Ovary (tissue), 9 donors: ENCODE results near the gene SELENOW. TPM values are rescaled to one million over a fixed set of nuclear protein-coding genes. Genes with fewer than 3 reads are reported as not detected.
"Not testable (repeated sequence)": the region's sequence is repeated elsewhere in the genome, so short reads cannot be mapped to it uniquely, and the experiment has no call there.

Experiments
- DNase-seq, 5 donors: peaks; one replicate each; pipeline ENCODE4 v3.0.0-alpha.2; 2019 to 2020
- H3K27ac ChIP-seq, 2 donors: fragments of 200-600 bp; one replicate each; pipeline versions ENCODE4 v1.5.1 to v1.8.0; 2019 to 2022
- H3K27me3 ChIP-seq: fragments of 200-600 bp; one replicate; pipeline ENCODE4 v1.8.0; 2022
- H3K36me3 ChIP-seq: fragments of 200-600 bp; sonication (generic); one replicate; pipeline ENCODE4 v1.5.1; 2019
- H3K4me1 ChIP-seq: one replicate; pipeline ENCODE4 v1.8.1; 2013; ENCODE audit warnings: mild to moderate bottlenecking, moderate library complexity; ENCODE audit not compliant: insufficient read depth
- H3K4me3 ChIP-seq: fragments of 200-600 bp; sonication (generic); one replicate; pipeline ENCODE4 v1.5.1; 2017
- H3K9me3 ChIP-seq, 2 donors: fragments of 200-600 bp in 1 of 2; sonication (generic) in 1 of 2; one replicate each; pipeline versions ENCODE4 v1.5.1 to v1.8.1; 2013 to 2019; ENCODE audit warnings: mild to moderate bottlenecking in 1 of 2, moderate library complexity in 1 of 2
- EP300 ChIP-seq: sonication (generic); formaldehyde crosslinking; IDR thresholded peaks from one replicate; pipeline ENCODE4 v1.6.1; 2017; ENCODE audit warnings: antibody characterized with exemption
- POLR2A ChIP-seq: fragments of 450-650 bp; IDR thresholded peaks from one replicate; pipeline ENCODE4 v1.6.1; 2017; ENCODE audit warnings: antibody characterized with exemption, mild to moderate bottlenecking, moderate library complexity
- WGBS, 3 donors: extraction: QIAGEN DNeasy Blood & Tissue Kit in 1 of 3; methylation state at CpG; one replicate each; pipeline versions ENCODE4 v1.1.5 to v1.1.7; 2013 to 2017; 5-methylcytosine and 5-hydroxymethylcytosine counted together
- intact Hi-C, 4 donors: fragments of 100-400 bp; cut with DNase I; formaldehyde crosslinking; loops; one replicate each; pipeline versions ENCODE4 v1.11.0 to v1.15.1; 2022 to 2023
- polyA plus RNA-seq, 2 donors: library from polyadenylated mRNA; stranded (reverse); fragments of 200-250 nt in 1 of 2; fragments of 350-450 nt in 1 of 2; fragmentation: Illumina TruSeq in 1 of 2; extraction: RNeasy Lipid Tissue Mini Kit (QIAGEN cat#74804) in 1 of 2; gene quantifications; one replicate each; pipeline ENCODE4 v1.2.3, GENCODE V29; 2013 to 2014
- total RNA-seq, 7 donors: library from RNA; depleted of rRNA in 2 of 7; stranded (reverse); fragments of >200 nt in 2 of 7; fragmentation: NEBNext Ultra II Directional in 3 of 7; extraction: Animal tissue kit (Norgen Biotek cat#: 25700) in 3 of 7; gene quantifications; one replicate each; pipeline versions ENCODE4 v1.1.0 to v1.2.4, GENCODE V29; 2016 to 2023
- TF ChIP-seq, protein P1 (sequence below), 3 donors: fragments of 450-650 bp in 2 of 3; fragments of 200-600 bp in 1 of 3; IDR thresholded peaks; one replicate each; pipeline versions ENCODE4 v1.5.1 to v1.8.0; 2016 to 2022; ENCODE audit warnings: antibody characterized with exemption in 3 of 3, mild to moderate bottlenecking in 1 of 3
- donor health status: DM: no; HTN: no; CAD: no; lungs with moderate emphysema.
- donor health status: DM: no; HTN: no; CAD: no.
- donor health status: Bipolar disorder and iron deficiency.
- donor health status: DM: yes; HTN: yes; CAD: no.
- donor health status: DM: no; HTN: no; CAD: no.
- donor health status: DM: yes; HTN: yes; CAD: no.

The SELENOW gene
- total and polyA plus RNA-seq, 9 donors = 169 to 412 (median 257) TPM

DNA sequence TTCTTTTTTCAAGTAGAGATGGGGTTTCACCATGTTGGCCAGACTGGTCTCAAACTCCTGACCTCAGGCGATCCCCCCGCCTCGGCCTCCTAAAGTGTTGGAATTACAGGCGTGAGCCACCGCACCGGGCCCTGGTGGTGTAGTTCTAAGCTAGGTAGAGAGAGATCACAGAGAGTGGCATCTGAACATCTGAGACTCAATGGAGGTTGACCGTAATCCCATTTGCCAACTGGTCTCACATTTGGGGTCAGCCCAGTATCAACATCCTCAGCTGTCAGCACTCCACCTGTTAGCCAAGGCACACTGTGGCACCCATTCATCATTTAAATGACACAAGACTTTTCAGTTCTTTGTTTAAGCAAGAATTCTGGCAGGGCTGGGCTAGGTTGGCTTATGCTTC, 8.1 kb downstream of the SELENOW start:
- Histone ChIP-seq H3K27me3 (no peaks in the 10 kb centered on the region), H3K27ac (no peak overlapping the region), H3K9me3 (no peaks in the 10 kb centered on the region), H3K4me3 (no peak overlapping the region), H3K4me1 (peaks cover 4% of the 10 kb centered on the region), H3K36me3 (no peaks in the 10 kb centered on the region)
- no peak for DNase-seq
- WGBS, 3 donors = 91 to 96% (median 92%) methylated on average over 7 of the region's 7 CpGs
- intact Hi-C loops = loop anchor here in 2 of 4 donors (5.0 to 10.0 kb wide), 3 partner anchors 72 to 262 kb away; partner anchors contain the start of gene EHD2 (in 2 of the 2)
- no peak for TF ChIP-seq POLR2A
- TF ChIP-seq, protein P1, sequence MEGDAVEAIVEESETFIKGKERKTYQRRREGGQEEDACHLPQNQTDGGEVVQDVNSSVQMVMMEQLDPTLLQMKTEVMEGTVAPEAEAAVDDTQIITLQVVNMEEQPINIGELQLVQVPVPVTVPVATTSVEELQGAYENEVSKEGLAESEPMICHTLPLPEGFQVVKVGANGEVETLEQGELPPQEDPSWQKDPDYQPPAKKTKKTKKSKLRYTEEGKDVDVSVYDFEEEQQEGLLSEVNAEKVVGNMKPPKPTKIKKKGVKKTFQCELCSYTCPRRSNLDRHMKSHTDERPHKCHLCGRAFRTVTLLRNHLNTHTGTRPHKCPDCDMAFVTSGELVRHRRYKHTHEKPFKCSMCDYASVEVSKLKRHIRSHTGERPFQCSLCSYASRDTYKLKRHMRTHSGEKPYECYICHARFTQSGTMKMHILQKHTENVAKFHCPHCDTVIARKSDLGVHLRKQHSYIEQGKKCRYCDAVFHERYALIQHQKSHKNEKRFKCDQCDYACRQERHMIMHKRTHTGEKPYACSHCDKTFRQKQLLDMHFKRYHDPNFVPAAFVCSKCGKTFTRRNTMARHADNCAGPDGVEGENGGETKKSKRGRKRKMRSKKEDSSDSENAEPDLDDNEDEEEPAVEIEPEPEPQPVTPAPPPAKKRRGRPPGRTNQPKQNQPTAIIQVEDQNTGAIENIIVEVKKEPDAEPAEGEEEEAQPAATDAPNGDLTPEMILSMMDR (IDR thresholded peaks at IDR 0.05) = no peak
- no peak for TF ChIP-seq EP300

DNA sequence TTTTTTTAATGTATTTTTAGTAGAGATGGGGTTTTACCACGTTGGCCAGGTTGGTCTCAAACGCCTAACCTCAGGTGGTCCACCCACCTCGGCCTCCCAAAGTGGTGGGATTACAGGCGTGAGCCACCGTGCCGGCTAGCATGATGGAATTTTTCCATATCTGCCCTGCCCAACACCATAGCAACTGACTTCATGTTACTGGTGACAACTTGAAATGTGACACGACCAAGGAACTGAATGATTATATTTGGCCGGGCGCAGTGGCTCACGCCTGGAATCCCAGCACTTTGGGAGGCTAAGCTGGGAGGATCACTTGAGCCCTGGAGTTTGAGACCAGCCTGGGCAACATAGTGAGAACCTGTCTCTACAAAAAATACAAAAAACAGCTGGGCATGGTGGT, 8.8 kb downstream of the SELENOW start:
- H3K27me3 ChIP-seq, H3K9me3 ChIP-seq, H3K36me3 ChIP-seq, H3K27ac ChIP-seq, H3K4me3 ChIP-seq, DNase-seq, H3K4me1 ChIP-seq: not testable (repeated sequence)
- 85 to 89% (median 88%) methylated on average over 10 of the region's 10 CpGs for WGBS, 3 donors
- intact Hi-C loops = loop anchor here in 2 of 4 donors (5.0 to 10.0 kb wide), 3 partner anchors 73 to 263 kb away; partner anchors contain the start of gene EHD2 (in 2 of the 2)

DNA sequence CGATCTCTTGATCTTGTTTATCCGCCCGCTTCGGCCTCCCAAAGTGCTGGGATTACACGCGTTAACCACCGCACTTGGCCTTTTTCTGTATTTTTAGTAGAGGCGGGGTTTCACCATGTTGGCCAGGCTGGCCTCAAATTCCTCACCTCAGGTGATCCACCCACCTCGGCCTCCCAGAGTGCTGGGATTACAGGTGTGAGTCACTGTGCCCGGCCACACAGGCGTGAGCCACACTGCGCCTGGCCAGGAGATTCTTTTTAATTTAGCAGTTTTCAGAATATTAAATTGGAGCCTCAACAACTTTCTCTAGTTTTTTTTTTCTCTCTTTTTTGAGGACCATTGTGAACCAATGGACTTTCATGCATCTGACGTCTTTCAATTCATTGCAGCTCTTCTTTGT, 11.3 kb downstream of the SELENOW start:
- not testable (repeated sequence) for H3K4me3 ChIP-seq, H3K27me3 ChIP-seq, DNase-seq, H3K36me3 ChIP-seq, H3K27ac ChIP-seq, H3K9me3 ChIP-seq, H3K4me1 ChIP-seq
- intact Hi-C loops = loop anchor here in 3 of 4 donors (5.0 to 10.0 kb wide), 4 partner anchors 75 to 265 kb away; partner anchors contain the start of gene EHD2 (in 2 of the 3)
- 93 to 97% (median 94%) methylated on average over 13 of the region's 13 CpGs for WGBS, 3 donors

DNA sequence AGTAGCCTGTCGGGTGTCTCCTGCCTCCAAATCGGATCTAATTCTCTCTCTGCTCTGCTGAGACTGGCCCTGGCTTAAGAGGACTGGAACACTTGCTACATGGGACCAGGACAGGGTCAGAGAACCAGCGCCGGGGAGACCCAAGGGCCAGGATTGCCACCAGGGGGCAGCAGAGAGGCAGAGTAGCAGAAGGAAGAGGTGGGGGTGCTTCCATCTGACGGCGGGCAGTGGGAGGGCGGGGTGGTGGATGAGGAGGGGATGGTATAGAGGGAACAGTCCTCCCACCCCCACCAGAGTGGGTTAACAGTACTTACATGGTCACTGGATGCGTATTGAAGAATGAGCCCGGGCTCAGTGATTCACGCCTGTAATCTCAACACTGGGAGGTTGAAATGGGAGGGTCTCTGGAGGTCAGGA, 11.9 kb downstream of the SELENOW start:
- Histone ChIP-seq H3K36me3 (no peaks in the 10 kb centered on the region), H3K4me3 (no peak overlapping the region), H3K9me3 (no peaks in the 10 kb centered on the region), H3K27me3 (no peaks in the 10 kb centered on the region), H3K4me1 (no peaks in the 10 kb centered on the region), H3K27ac (no peak overlapping the region)
- 5 to 11% (median 8%) methylated on average over 10 of the region's 10 CpGs for WGBS, 3 donors
- intact Hi-C loops = loop anchor here in 1 of 4 donors (10.0 kb wide), 1 partner anchor 96 kb away; no protein-coding TSS in a partner anchor
- TF ChIP-seq, protein P1 (IDR thresholded peaks at IDR 0.05) = peak; percentile 42 to 62 (median 47)
- TF ChIP-seq EP300 (no peak), POLR2A (no peak)
- peak; percentile 75 to 89 (median 84) for DNase-seq

DNA sequence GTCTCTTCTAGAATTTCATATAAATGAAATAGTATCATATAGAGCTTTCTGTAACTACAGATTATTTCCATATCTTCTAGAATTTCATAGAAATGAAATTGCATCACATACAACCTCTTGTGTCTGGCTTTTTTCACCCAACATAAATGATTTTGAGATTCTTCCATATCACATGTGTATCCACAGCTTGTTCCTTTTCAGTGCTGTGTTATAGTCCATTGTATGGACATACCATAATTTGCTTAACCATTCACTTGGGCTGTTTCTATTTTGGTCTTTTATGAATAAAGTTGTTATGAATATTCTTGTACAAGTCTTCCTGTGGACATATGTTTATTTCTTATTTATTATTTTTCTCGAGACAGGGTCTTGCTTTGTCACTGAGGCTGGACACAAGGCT, 14.1 kb downstream of the SELENOW start:
- H3K27me3 ChIP-seq = no peaks in the 10 kb centered on the region
- intact Hi-C loops = loop anchor here in 1 of 4 donors (10.0 kb wide), 1 partner anchor 98 kb away; no protein-coding TSS in a partner anchor
- no peaks in the 10 kb centered on the region for H3K9me3 ChIP-seq
- no peak for DNase-seq
- no peaks in the 10 kb centered on the region for H3K4me1 ChIP-seq
- TF ChIP-seq EP300 = no peak
- TF ChIP-seq, protein P1 (IDR thresholded peaks at IDR 0.05) = no peak
- TF ChIP-seq POLR2A = no peak
- H3K4me3 ChIP-seq = no peak overlapping the region
- H3K27ac ChIP-seq = no peak overlapping the region
- no peaks in the 10 kb centered on the region for H3K36me3 ChIP-seq
- 96 to 100% (median 100%) methylated on average over 1 of the region's 1 CpG for WGBS, 3 donors
